Sigmoid colon (tissue), 4 donors: ENCODE measurements around the gene SLITRK6.

Experiments
- EP300 ChIP-seq, 4 donors: sonication (generic); formaldehyde crosslinking; IDR thresholded peaks; one replicate each; pipeline ENCODE4 v1.6.1; 2017; ENCODE audit warnings: antibody characterized with exemption in 4 of 4
- POLR2A ChIP-seq, 2 donors: fragments of 450-650 bp; IDR thresholded peaks; one replicate each; pipeline ENCODE4 v1.6.1; 2016; ENCODE audit warnings: antibody characterized with exemption in 2 of 2, mild to moderate bottlenecking in 2 of 2, moderate library complexity in 2 of 2
- TF ChIP-seq, protein P1 (sequence below), 4 experiments: fragments of 450-650 bp in 3 of 4; fragments of 200-600 bp in 1 of 4; IDR thresholded peaks; one replicate each; pipeline ENCODE4 v1.5.1; 2016 to 2019; ENCODE audit warnings: antibody characterized with exemption in 4 of 4, mild to moderate bottlenecking in 3 of 4, moderate library complexity in 2 of 4

DNA sequence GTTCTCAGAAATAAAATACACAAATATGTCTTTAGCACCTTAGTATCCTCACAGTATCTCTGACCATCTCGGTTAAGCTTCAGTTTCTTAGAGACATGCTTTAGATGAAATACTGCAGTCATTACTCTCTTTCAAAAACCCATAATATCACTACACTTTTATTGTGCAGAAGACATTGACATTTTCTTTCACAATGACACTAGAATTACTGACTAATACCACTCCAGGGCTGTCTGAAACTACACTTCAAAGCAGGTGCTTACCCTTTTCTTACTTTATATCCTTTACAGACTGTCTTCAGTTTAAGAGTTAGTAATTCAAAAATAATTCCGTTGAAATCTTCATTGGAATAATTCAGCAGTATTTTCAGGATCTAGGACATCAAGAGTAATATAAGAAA, 42.2 kb upstream of the SLITRK6 start:
- TF ChIP-seq EP300 (IDR thresholded peaks at IDR 0.05) (no peak), POLR2A (IDR thresholded peaks at IDR 0.05) (no peak)
- TF ChIP-seq, protein P1, sequence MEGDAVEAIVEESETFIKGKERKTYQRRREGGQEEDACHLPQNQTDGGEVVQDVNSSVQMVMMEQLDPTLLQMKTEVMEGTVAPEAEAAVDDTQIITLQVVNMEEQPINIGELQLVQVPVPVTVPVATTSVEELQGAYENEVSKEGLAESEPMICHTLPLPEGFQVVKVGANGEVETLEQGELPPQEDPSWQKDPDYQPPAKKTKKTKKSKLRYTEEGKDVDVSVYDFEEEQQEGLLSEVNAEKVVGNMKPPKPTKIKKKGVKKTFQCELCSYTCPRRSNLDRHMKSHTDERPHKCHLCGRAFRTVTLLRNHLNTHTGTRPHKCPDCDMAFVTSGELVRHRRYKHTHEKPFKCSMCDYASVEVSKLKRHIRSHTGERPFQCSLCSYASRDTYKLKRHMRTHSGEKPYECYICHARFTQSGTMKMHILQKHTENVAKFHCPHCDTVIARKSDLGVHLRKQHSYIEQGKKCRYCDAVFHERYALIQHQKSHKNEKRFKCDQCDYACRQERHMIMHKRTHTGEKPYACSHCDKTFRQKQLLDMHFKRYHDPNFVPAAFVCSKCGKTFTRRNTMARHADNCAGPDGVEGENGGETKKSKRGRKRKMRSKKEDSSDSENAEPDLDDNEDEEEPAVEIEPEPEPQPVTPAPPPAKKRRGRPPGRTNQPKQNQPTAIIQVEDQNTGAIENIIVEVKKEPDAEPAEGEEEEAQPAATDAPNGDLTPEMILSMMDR (IDR thresholded peaks at IDR 0.05) = no peak
